ENCODE data around the gene FOCAD.
"Not testable (repeated sequence)": the region's sequence is repeated elsewhere in the genome, so short reads cannot be mapped to it uniquely, and the experiment has no call there.

Gene FOCAD

GRCh38 chr9:20884985-20885593, 201.0 kb downstream of the FOCAD start:
- peak; percentile 52 for DNase-seq

GRCh38 chr9:20898885-20899554, 215.0 kb downstream of the FOCAD start:
- peak; percentile 9 for DNase-seq

GRCh38 chr9:20903212-20903611, 219.2 kb downstream of the FOCAD start:
- no peak for DNase-seq

GRCh38 chr9:20904995-20905394, 220.9 kb downstream of the FOCAD start:
- DNase-seq: no peak

- DNase-seq: no peak
Measured at GRCh38 chr9:20906326-20906725, 222.3 kb downstream of the FOCAD start.

- DNase-seq: no peak
Measured at GRCh38 chr9:20908461-20908860, 224.4 kb downstream of the FOCAD start.

GRCh38 chr9:20914556-20914955, 230.5 kb downstream of the FOCAD start:
- DNase-seq: no peak

GRCh38 chr9:20921362-20921761, 237.3 kb downstream of the FOCAD start:
- DNase-seq: no peak

GRCh38 chr9:20925256-20926045, 241.4 kb downstream of the FOCAD start:
- no peak for DNase-seq

- no peak for DNase-seq
Measured at GRCh38 chr9:20929276-20929675, 245.2 kb downstream of the FOCAD start.

- no peak for DNase-seq
Measured at GRCh38 chr9:20930836-20931235, 246.8 kb downstream of the FOCAD start.

- no peak for DNase-seq
Measured at GRCh38 chr9:20940447-20941173, 256.6 kb downstream of the FOCAD start.

GRCh38 chr9:20941174-20941690, 257.2 kb downstream of the FOCAD start:
- DNase-seq: peak; percentile 57

GRCh38 chr9:20944507-20944906, 260.4 kb downstream of the FOCAD start:
- no peak for DNase-seq

- DNase-seq: no peak
Measured at GRCh38 chr9:20945269-20945668, 261.2 kb downstream of the FOCAD start.

- no peak for DNase-seq
Measured at GRCh38 chr9:20945856-20946255, 261.8 kb downstream of the FOCAD start.

- no peak for DNase-seq
Measured at GRCh38 chr9:20948703-20949102, 264.6 kb downstream of the FOCAD start.

- DNase-seq: no peak
Measured at GRCh38 chr9:20950707-20951106, 266.6 kb downstream of the FOCAD start.

- no peak for DNase-seq
Measured at GRCh38 chr9:20962536-20963225, 278.6 kb downstream of the FOCAD start.

GRCh38 chr9:20972684-20973083, 288.6 kb downstream of the FOCAD start:
- no peak for DNase-seq

- not testable (repeated sequence) for DNase-seq
Measured at GRCh38 chr9:20973246-20973947, 289.3 kb downstream of the FOCAD start.

Data from fibroblast of skin of back (primary cell).